Measurements from ENCODE around the gene CENPT.

DNA sequence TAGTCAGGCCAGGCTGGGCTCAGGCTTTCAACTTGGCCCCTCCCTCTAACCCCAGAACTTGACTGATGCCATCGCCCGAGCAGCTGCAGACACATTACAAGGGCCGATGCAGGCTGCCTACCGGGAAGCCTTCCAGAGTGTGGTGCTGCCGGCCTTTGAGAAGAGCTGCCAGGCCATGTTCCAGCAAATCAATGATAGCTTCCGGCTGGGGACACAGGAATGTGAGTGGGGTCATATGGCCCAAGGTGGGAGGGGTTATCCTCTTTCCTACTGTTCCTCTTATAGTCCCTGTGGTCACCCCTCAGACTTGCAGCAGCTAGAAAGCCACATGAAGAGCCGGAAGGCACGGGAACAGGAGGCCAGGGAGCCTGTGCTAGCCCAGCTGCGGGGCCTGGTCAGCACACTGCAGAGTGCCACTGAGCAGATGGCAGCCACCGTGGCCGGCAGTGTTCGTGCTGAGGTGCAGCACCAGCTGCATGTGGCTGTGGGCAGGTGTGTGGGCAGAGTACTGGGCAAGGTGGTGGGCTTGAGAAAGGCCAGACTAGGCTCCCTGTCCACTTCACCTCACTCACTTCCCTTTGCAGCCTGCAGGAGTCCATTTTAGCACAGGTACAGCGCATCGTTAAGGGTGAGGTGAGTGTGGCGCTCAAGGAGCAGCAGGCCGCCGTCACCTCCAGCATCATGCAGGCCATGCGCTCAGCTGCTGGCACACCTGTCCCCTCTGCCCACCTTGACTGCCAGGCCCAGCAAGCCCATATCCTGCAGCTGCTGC lies 35.1 kb upstream of the CENPT start:
- no peak for TF ChIP-seq CTCF (conservative IDR thresholded peaks at IDR 0.05; ENCODE audit: low read length)
- no peak for TF ChIP-seq EZH2phosphoT487 (IDR thresholded peaks at IDR 0.05; ENCODE audit: borderline replicate concordance, low read depth, low read length)
